DMS53 treated with DMSO at 0.1 percent for 48 hours (cell line): Measurements from ENCODE around the gene FNDC3A.
"Not testable (repeated sequence)": the region's sequence is repeated elsewhere in the genome, so short reads cannot be mapped to it uniquely, and the experiment has no call there.

Experiments
- DNase-seq: peaks from one replicate; lab custom pipeline; 2025; ENCODE audit not compliant: unreplicated experiment; lab: John Stamatoyannopoulos, UW

Gene FNDC3A

DNA sequence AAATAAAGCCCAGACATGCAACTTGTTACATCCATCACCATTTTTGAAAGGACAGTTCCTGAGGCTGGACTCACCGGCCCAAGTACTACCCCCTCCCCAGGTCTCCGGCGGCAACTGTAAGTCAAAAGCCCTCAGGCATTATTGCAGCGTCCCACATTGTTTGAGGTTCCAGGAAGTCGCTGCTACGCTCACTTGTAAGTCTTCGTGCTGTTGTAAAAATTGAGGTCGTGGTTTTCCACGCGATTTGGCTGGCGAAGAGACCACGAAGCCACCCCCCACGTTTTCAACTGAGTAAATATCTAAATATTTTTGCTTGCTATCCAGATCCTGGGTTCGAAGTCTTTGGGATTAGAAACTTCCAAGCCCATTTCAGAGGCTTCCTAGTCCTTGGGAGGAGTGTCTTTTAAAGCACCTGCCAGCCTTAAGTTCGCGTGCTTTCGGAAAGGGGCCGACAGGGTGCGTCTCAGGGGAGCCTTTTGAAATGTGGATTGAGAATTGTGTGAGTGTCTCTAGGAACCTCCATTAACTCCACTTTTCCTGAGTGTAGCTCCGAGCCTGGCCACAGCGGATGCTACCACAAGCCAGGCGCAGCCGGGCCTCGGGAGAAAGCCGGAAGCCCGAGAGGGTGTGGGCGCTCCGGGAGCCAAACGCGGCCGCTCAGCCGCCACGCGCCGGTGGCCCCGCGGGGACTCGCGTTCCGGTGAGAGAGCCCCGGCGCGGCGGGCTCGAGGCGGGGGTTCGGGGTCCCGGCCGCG, 434 bp upstream of the FNDC3A start:
- DNase-seq, result peak; percentile 50

DNA sequence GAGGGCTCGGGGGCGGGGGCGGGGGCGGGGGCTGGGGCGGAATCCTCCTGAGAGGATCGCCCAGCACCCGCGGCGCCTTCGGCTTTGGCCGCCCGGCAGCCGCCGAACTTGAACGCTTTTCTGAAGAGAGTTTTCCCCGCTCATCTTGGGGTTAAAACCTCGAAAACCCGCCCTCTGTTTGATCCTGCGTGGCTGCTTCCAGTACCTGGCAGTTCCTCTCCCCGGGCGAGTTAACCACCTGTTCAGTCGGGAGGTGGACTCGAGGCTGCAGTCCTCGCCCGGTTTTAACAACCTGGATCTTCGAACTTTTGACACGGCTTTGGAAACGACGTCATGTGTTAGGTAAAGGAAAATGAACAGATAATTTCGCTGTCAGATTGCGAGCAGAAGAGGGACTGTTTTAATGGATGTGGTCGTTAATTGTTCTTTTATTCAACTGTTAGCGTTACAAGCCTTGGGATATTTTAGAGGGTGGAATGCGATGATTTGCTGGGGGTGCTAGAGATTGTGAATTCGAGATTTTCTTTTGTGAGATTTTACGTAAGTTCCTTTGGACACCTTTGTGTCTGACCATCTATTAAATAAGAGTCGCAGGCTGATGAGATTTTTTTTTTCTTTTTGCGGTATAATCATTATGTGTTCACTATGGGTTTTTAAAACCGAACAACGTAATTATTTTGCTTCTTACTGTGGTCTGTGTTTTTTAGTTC, 1.0 kb downstream of the FNDC3A start:
- DNase-seq, result peak; percentile 81

DNA sequence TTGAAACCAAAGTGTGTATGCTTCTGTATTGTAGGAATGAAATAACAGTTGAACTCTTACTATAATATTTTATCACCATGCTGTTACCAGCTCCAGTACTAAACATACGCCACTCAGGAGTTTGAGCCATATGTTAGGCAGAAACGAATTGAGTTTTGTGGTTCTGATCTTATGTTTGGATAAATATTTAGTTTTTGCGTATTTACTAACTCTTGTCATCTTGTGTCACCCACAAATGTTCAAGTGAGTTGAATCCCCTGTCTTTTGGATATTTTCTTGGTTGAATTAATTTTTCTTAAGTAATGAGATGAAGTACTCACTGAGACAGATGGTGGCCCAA, 1.5 kb downstream of the FNDC3A start:
- no peak for DNase-seq

DNA sequence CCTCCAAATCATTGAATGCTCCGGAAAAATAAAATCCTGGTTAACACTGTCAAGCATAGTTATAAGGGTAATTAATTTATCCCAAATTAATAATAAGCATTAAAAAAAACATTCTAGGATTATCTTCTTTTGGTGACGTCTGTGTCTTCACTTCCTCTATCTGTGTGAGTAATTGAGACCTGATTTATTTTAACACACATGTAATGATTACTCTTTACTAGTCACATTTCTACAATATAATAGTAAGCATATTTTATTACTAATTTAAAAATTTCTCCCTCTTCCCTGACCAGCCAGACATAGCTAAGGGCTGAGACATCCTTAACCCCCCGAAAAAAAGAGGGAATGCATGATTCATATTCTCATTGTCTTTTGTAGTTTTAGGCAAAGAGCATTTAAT, 2.3 kb downstream of the FNDC3A start:
- DNase-seq, result no peak

DNA sequence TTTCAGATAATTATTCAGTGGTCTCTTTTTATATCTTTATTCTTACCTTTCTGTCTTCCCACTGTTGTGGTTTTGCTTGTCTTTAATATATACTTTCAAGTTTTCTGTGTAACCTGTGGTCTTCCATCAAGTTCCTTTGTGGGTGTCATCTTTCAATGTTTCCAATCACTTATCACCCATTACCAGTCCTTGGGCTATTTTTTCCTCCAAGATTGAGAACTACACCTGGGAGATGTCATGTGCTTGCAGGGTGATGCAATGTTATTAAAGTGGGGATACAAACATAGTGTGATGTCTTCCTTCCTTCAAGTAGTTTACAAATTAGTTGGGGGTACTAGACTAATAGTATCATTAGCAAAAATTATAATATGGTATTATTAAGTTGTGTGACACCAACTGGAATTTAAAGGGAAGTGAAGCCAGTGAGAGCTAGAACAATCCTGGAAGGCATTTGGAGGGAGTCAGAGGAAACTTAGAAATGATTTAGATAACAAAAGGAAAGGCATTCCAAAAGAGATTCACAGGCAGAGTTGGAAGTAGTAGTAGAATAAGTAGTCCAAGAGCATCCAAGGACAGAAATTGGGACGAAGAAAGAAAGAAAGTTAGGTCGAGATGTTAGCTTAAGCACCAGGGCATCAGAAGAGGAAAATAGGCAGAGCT, 3.4 kb downstream of the FNDC3A start:
- DNase-seq, result no peak

DNA sequence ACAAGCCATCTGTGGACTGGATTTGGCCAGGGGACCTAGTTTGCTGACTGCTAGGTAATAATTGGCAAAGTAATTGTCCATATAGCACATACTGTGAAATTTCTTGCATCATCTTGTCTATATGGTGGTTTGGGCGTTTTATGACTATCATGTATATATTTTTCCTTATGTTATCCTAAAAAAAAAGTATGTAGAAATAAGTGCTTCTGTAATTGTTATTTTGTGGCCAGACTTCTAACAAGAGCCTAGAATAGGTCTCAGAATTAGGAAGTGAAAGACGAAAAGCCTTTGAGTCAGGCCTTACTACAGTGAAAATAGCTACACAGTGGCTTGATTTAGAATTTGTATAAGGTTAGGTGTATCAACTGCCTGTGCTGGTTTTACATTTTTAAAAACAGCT, 4.2 kb downstream of the FNDC3A start:
- DNase-seq, result no peak

DNA sequence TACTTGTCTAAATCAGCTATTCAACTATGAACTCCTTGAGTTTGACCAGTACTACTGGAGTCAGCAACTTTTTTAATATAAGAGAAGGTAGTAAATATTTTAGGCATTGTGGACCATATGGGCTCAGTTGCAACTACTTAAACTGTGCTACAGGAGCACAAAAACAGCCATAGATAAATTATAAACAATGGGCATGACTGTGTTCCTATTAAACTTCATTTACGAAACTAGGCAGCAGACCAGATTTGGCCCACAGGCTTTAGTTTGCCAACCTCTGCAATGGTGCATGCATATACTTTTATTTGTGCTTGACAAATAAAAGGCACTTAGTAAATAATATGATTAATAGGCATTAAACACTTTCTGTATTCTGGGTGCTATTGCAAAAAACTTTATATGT, 7.6 kb downstream of the FNDC3A start:
- DNase-seq, result no peak

DNA sequence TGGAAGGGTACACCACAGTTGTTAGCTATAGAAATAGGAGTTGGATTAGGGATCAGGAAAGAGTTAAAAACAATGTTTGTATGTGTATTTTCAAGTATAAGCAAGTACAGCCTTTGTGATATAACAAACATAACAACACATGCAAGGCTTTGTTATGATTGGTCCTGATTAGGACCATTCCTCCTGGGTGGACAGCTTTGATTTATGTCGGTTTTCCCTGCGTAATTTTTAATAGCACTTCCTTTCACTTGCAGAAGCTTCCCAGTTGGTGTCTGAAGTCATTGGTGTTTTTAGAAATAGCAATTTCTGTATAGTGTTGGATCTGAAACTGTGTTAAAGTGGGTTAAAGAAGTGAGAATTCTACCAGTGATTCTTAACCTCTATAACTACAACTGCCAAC, 10.0 kb downstream of the FNDC3A start:
- DNase-seq, result no peak

DNA sequence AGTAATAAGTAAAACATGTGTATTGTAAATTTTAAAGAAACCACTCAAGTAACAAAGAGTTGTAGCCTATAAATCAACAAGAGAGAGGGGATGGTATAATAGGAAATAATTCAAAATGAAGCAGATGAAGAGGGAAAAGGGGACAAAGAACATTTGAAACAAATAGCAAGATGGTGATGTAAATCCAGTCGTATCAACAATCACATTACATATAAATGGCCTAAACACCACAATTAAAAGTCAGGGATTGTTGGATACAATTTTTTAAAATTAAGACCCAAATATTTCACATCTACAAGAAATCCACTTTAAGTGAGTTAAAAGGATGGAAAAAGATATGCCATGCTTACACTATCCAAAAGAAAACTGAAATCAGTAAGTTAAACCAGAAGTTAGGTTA, 15.2 kb downstream of the FNDC3A start:
- no peak for DNase-seq

DNA sequence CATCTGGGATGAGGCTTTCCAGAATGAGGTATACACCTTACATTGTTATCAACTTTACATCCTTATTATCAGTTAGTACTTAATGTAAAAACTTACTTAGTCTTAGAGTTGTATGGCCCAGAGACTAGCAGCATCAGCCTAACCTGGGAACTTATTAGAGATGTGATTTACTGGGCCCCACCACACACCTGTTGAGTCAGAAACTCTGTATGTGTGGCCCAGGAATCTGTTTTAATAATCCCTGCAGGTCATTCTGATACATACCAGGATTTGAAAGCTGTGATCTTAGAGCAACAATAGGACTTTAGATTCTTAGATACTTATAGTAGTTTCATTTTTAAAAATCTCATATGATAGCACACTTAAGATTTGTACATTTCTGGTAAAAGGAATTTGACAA, 17.4 kb downstream of the FNDC3A start:
- no peak for DNase-seq

DNA sequence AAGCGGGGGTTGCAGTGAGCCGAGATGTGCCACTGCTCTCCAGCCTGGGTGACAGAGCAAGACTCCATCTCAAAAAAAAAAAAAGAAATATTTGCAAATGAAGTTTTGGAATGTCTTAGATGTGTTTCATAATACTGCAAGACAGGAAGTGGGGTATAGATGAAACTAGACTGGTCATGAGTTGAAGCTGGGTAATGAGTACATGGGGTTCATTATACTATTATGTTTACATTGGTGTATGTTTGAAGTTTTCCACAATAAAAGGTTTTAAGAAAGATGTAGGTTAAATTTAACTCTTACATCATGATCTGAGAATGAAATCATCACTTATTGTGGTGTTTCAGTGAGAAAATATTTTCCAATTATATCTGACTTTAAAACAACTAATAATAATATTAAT, 19.0 kb downstream of the FNDC3A start:
- no peak for DNase-seq

DNA sequence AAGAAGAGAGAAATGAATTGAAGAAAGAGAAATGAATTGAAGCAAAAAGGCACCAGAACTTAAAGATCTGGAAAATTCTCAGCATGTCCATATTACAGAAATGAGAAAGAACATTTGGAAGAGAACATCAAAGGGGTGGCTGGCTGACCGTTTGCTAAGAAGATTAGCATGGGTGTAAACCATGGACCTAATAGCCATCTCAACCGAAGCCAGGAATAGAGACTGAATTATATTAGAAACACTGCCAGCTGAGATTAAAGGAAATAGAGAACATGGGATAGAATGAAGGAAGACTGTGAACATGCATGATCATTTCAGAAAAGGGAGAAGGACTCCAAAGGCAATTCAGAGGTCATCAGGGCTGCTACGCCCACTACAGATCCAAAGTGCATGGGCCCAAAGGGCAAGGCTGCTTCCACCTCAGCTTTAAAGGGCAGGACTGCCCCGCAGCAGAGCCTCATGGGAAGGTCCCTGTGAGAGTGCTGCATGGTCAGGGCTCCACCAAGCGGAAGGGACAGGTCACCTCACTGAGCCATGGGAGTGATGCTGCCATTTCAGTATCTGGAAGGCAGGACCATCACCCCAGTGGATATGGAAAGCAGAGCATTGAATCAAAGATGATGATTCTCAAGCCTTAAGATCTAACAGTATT, 23.1 kb downstream of the FNDC3A start:
- DNase-seq, result no peak

DNA sequence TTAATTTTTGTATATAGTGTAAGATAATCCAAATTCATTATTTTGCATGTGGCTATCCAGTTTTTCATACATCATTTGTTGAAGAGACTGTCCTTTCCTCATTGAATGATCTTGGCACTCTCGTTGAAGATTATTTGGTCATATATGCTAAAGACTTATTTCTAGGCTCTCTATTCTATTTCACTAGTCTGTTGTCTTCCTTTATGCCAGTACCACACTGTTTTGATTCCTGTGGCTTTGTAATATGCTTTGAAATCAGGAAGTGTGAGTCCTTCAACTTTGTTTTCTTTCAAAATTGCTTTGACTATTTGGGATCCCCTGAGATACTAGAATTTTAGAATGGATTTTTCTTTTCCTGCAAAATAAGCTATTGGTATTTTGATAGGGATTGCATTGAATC, 24.5 kb downstream of the FNDC3A start:
- no peak for DNase-seq

DNA sequence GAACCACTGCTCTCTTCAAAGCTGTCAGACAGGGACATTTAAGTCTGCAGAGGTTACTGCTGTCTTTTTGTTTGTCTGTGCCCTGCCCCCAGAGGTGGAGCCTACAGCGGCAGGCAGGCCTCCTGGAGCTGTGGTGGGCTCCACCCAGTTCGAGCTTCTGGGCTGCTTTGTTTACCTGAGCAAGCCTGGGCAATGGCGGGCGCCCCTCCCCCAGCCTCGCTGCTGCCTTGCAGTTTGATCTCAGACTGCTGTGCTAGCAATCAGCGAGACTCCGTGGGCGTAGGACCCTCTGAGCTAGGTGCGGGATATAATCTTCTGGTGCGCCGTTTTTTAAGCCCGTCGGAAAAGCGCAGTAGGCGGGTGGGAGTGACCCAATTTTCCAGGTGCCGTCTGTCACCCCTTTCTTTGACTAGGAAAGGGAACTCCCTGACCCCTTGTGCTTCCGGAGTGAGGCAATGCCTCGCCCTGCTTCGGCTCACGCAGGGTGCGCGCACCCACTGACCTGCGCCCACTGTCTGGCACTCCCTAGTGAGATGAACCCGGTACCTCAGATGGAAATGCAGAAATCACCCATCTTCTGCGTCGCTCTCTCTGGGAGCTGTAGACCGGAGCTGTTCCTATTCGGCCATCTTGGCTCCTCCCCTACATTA, 43.4 kb downstream of the FNDC3A start:
- DNase-seq, result not testable (repeated sequence)

DNA sequence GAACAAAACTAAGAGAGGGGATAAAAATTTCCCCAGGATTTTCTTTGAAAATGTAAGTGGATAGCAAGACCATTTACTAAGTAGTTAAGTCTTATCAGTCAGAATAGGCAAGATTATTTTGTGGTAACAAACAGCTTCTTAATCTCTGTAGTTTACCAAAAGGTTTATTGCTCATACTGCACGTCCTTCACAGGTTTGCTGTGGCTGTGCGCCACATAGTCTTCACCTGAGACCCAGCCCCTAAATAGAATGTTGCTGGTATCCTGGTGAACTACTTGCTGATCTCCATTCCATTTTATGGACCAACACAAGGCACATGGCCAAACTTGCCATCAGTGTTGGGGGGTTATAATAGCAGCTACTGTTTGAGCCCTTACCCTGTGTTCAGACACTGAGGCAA, 44.6 kb downstream of the FNDC3A start:
- no peak for DNase-seq

DNA sequence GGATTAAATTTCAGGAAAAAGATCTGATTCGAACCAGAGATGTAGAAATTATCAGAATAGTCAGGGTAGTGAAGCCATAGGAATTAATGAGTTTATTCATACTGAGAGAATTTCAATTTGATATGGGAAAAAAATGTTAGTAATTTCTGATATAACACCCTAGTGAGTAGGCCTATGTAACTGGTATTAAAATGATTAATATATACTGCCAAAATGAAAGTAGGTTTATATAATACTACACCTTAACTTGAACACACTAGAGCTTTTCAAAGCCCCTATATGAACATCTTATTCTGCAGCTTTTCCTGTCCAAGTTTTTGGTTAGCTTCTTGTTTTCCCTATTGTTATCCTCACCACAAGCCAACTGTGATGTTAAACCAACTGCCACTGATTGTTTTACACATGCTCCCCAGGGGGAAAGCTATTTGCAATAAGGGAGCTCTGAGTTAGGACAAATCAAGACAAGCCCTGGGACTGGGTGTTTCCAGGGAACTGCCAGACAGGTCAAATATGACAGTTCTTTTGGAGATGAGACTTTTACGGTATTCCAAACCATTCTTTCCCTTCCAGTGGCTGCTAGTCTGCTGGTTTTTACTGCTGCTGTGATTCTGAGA, 45.3 kb downstream of the FNDC3A start:
- DNase-seq, result no peak

DNA sequence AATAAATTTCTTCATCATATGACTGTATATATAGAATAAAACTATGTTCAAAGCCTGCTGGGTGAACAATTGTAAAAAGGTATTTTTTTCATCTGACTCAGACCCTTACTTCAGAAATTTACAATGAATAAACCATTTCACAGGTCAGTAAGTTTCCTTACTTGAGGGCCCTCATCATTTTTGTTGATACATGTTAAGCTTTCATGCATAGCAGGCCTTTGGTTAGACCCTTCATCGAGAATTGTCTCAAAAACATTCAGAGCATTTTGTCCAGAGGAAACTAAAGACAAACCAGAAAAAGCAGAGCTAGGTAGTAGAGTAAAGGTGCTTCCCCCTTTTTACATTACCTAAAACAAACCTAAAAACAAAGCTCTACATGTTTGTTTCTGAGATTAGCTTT, 46.2 kb downstream of the FNDC3A start:
- no peak for DNase-seq

DNA sequence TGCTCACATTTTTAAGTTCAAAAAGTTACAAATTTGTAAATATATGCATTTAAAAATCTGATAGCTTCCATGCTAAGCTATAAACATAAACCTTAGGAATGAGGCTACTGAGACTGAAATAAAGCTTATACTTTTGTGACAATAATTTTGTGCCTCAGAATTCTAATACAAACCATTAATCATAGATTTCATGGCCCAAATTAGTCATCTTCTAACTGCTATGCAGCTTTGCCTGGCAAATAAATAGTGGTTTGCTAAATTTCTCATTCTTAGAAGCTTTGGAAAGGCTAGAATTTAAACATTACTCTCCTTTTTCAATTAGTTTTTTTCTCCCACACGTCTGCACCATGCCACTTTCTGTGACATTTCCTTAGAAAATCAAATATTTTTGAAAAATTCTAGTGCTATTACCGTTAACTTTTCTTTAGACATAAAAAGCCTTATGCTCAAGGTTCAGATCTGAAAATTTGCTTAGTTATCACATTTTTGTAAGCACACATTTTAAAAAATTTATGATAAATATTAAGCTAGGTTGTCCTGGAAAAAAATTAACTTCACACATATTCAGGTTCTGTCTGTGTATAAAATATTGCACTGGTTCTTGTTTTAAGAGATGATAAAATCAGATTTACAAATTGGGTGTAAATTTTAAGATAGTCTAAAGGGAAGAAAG, 46.9 kb downstream of the FNDC3A start:
- DNase-seq, result no peak

DNA sequence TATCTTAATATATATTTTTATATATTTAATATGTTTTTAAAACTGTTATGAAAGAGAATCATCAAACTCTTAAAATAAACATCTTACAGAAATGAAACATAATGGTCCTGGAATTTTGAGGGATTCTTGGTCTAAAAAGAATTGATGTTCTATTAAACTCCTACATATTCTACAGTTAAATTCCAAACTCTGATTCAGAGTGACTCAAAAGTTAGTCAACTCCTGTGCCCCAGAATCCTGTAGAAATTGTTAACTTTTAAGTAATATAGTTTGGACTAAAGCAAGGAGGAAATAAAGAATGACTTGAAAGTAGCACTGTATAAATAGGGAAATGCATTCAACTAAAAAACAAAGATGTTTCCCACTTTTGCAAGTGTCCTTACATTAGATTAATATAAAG, 47.7 kb downstream of the FNDC3A start:
- no peak for DNase-seq

DNA sequence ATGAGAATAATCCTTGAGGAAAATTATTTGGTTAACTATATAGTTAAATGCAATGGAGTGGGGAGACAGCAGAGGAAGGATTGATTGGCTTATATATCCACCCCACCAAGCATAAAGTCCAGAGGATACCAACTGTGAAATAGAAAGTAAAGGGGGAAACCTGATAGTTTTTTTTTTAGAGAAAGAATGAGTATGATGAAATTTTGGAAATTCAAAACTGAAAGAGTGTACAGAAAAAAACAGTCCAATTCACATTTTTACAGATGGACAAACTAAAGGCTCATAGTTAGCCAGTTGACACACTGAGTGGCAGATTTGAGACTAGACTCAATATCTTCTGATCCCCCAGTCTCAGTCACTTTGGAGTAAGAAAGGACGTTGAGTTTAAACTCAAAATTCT, 51.1 kb downstream of the FNDC3A start:
- DNase-seq, result no peak
